ENCODE data around the gene NETO1.

The NETO1 gene

GRCh38 chr18:72846736-72847533, 20.9 kb downstream of the NETO1 start:
- no peak for FAIRE-seq
- no peak for DNase-seq (ENCODE audit: insufficient read length, low spot score)

- FAIRE-seq: no peak
These were observed 24.0 kb downstream of the NETO1 start for GRCh38 chr18:72843743-72844142.

GRCh38 chr18:72840109-72840508, 27.7 kb downstream of the NETO1 start:
- FAIRE-seq (no peak), DNase-seq (ENCODE audit: insufficient read length, low spot score) (no peak)

More at GRCh38 chr18:72843743-72844142, 24.0 kb downstream of the NETO1 start:
- DNase-seq (ENCODE audit: insufficient read length, low spot score): no peak

GRCh38 chr18:72834731-72835130, 33.1 kb downstream of the NETO1 start:
- FAIRE-seq (no peak), DNase-seq (ENCODE audit: insufficient read length, low spot score) (no peak)

- DNase-seq (ENCODE audit: insufficient read length, low spot score) (no peak), FAIRE-seq (no peak)
These were observed 34.3 kb downstream of the NETO1 start for GRCh38 chr18:72833471-72833870.

GRCh38 chr18:72830109-72830508, 37.7 kb downstream of the NETO1 start:
- no peak for DNase-seq (ENCODE audit: insufficient read length, low spot score)
- no peak for FAIRE-seq

- DNase-seq (ENCODE audit: insufficient read length, low spot score) (no peak), FAIRE-seq (no peak)
These were observed 39.2 kb downstream of the NETO1 start for GRCh38 chr18:72828601-72829000.

- FAIRE-seq: no peak
These were observed 41.1 kb downstream of the NETO1 start for GRCh38 chr18:72826736-72827135.

GRCh38 chr18:72823345-72823744, 44.4 kb downstream of the NETO1 start:
- no peak for FAIRE-seq
- DNase-seq (ENCODE audit: insufficient read length, low spot score): no peak

More at GRCh38 chr18:72826736-72827135, 41.1 kb downstream of the NETO1 start:
- no peak for DNase-seq (ENCODE audit: insufficient read length, low spot score)

GRCh38 chr18:72822202-72822601, 45.6 kb downstream of the NETO1 start:
- DNase-seq (ENCODE audit: insufficient read length, low spot score): no peak
- FAIRE-seq: no peak

- FAIRE-seq: no peak
- DNase-seq (ENCODE audit: insufficient read length, low spot score): no peak
These were observed 47.2 kb downstream of the NETO1 start for GRCh38 chr18:72820571-72820970.

GRCh38 chr18:72819050-72819449, 48.7 kb downstream of the NETO1 start:
- FAIRE-seq (no peak), DNase-seq (ENCODE audit: insufficient read length, low spot score) (no peak)

GRCh38 chr18:72811047-72811446, 56.7 kb downstream of the NETO1 start:
- FAIRE-seq: no peak
- DNase-seq (ENCODE audit: insufficient read length, low spot score): no peak

GRCh38 chr18:72808680-72809079, 59.1 kb downstream of the NETO1 start:
- FAIRE-seq (no peak), DNase-seq (ENCODE audit: insufficient read length, low spot score) (no peak)

- FAIRE-seq (no peak), DNase-seq (ENCODE audit: insufficient read length, low spot score) (no peak)
These were observed 68.7 kb downstream of the NETO1 start for GRCh38 chr18:72799106-72799505.

- DNase-seq (ENCODE audit: insufficient read length, low spot score) (no peak), FAIRE-seq (no peak)
These were observed 84.3 kb downstream of the NETO1 start for GRCh38 chr18:72783530-72783929.

- DNase-seq (ENCODE audit: insufficient read length, low spot score) (no peak), FAIRE-seq (no peak)
These were observed 92.9 kb downstream of the NETO1 start for GRCh38 chr18:72774914-72775313.

GRCh38 chr18:72772916-72773315, 94.9 kb downstream of the NETO1 start:
- DNase-seq (ENCODE audit: insufficient read length, low spot score): no peak
- FAIRE-seq: no peak

- FAIRE-seq: no peak
- DNase-seq (ENCODE audit: insufficient read length, low spot score): no peak
These were observed 99.0 kb downstream of the NETO1 start for GRCh38 chr18:72768681-72769229.

GRCh38 chr18:72762515-72763122, 105.2 kb downstream of the NETO1 start:
- FAIRE-seq: peak; percentile 73
- DNase-seq (ENCODE audit: insufficient read length, low spot score): no peak

- DNase-seq (ENCODE audit: insufficient read length, low spot score) (no peak), FAIRE-seq (no peak)
These were observed 115.6 kb downstream of the NETO1 start for GRCh38 chr18:72752220-72752619.

GRCh38 chr18:72742002-72742401, 125.8 kb downstream of the NETO1 start:
- FAIRE-seq: no peak
- no peak for DNase-seq (ENCODE audit: insufficient read length, low spot score)
